ENCODE results near the gene TENT4A.
A peak's percentile ranks its signal among the peaks of the same experiment; 100 is the strongest.

TENT4A gene

DNA sequence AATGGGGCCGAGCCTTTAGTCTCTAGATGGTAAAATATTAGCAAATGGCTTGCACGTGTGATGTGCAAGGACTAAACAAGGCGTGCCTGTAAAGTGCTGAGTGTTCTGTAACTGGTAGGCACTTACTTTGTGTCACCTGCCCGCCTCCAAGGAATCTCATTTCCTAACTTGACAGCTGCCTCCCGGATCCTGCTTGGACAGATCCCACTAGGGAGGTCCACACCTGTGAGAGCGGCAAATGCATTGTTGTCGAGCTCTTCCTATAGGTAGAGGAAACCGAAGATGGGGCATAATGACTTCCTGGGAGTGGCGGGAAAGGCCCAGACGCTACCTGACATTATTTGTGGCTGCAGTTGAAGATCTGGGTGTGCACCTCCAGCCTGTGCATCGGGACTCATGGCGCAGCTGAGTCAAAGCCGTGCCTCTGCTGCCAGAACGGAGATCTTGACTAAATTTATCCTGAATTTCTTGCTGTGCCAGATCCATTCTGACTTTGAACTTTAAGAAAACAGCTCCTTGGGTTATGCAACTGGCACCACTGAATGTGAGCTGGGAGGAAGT lies 79.8 kb downstream of the TENT4A start:
- no peak overlapping the region for H3K4me3 ChIP-seq (ENCODE audit: control insufficient read depth, low read depth, low read length)
- TF ChIP-seq, protein P1, sequence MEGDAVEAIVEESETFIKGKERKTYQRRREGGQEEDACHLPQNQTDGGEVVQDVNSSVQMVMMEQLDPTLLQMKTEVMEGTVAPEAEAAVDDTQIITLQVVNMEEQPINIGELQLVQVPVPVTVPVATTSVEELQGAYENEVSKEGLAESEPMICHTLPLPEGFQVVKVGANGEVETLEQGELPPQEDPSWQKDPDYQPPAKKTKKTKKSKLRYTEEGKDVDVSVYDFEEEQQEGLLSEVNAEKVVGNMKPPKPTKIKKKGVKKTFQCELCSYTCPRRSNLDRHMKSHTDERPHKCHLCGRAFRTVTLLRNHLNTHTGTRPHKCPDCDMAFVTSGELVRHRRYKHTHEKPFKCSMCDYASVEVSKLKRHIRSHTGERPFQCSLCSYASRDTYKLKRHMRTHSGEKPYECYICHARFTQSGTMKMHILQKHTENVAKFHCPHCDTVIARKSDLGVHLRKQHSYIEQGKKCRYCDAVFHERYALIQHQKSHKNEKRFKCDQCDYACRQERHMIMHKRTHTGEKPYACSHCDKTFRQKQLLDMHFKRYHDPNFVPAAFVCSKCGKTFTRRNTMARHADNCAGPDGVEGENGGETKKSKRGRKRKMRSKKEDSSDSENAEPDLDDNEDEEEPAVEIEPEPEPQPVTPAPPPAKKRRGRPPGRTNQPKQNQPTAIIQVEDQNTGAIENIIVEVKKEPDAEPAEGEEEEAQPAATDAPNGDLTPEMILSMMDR (IDR thresholded peaks at IDR 0.05; ENCODE audit: control insufficient read depth, insufficient read depth, low read depth, low read length, missing control alignments): no peak
- DNase-seq (ENCODE audit: low read depth): no peak

DNA sequence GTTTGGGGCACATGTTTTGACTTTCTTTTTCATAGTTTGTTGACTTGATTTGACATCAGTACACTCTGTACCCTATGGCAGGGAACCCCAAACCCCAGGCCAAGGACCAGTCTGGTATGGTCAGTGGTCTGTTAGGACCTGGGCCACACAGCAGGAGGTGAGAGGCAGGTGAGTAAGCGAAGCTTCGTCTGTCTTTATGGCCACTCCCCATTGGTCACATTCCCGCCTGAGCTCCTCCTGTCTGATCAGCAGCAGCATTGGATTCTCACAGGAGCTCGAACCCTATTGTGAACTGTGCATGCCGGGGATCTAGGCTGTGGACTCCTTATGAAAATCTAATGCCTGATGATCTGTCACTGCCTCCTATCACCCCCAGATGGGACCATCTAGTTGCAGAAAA lies 88.0 kb downstream of the TENT4A start:
- TF ChIP-seq, protein P1 (IDR thresholded peaks at IDR 0.05; ENCODE audit: control insufficient read depth, insufficient read depth, low read depth, low read length, missing control alignments): no peak
- DNase-seq (ENCODE audit: low read depth): no peak
- H3K4me3 ChIP-seq (ENCODE audit: control insufficient read depth, low read depth, low read length): no peak overlapping the region

DNA sequence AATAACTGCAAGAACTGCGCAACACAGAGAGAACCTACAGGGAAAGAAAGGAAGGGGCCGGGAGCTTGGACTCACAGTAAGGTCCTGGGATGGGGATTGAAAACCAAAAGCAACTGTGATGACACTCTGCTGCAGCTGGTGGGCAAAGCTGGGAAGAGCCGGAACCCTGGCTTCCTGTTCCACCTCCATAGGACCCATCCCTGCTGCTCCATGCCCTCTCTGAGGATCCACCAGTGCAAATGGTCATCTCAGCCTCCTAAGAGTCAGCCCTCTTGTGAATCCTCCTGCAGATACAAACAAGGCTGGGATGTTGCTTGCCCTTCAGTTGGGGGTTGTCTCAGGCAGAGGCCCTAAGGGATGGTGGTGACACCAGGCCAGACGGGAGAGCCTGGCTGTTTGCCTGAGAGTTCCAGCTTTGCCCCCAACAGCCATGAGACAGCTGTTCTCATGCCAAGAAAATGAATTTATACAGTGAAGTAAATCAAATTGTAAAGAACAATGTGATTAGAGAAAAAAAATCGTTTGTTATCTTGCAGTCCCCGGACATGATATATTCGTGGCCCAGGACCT lies 90.8 kb downstream of the TENT4A start:
- TF ChIP-seq, protein P1 (IDR thresholded peaks at IDR 0.05; ENCODE audit: control insufficient read depth, insufficient read depth, low read depth, low read length, missing control alignments): no peak
- H3K4me3 ChIP-seq (ENCODE audit: control insufficient read depth, low read depth, low read length): no peak overlapping the region
- no peak for DNase-seq (ENCODE audit: low read depth)

DNA sequence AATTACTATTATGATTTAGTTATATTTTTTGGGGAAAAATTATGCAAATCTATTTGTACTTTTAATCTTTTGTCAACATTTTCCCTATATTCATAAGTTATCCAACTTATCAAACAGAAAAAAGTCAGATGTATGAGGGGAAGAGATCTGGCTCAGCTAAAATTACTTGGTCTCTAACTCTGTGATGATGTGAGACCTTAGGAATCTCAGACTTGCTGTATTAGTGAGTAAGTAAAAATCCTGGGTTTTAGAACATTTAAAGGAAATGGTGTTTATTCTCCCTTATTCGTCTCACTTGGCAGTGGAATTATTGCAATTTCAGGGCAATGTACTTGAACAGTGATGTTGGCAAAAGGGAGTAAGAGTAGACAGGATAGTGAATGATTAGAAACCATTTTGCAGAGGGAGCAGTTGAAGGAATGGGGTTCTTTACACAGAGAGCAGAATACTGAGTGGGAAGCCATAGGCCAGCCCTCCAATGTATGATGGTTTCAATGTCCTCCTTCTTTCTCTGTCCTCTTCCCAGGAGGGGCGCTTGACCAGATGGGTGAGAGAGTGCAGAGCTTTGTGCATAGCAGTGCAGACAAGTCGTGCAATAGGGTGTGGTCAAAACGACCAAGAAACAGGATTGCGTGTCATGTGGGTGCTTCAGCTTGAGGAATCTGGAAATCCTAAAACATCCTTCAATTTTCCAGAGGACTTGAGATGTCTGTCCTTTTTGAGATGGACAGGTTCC lies 91.7 kb downstream of the TENT4A start:
- no peak overlapping the region for H3K4me3 ChIP-seq (ENCODE audit: control insufficient read depth, low read depth, low read length)
- TF ChIP-seq, protein P1 (IDR thresholded peaks at IDR 0.05; ENCODE audit: control insufficient read depth, insufficient read depth, low read depth, low read length, missing control alignments): no peak
- DNase-seq (ENCODE audit: low read depth): peak; percentile 16

GRCh38 chr5:6805841-6806240 lies 92.6 kb downstream of the TENT4A start:
- DNase-seq (ENCODE audit: low read depth): no peak
- H3K4me3 ChIP-seq (ENCODE audit: control insufficient read depth, low read depth, low read length): no peak overlapping the region
- TF ChIP-seq, protein P1 (IDR thresholded peaks at IDR 0.05; ENCODE audit: control insufficient read depth, insufficient read depth, low read depth, low read length, missing control alignments): no peak
